Fibroblast of skin of right quadriceps (primary cell): ENCODE data around the gene GPR137B.

ENCODE experiments used
- DNase-seq: peaks from one replicate; pipeline ENCODE4 v3.0.0-alpha.2; 2013

GPR137B gene

GRCh38 chr1:236114076-236114747 is 28.1 kb upstream of the GPR137B start:
- no peak for DNase-seq

- no peak for DNase-seq
These were observed 24.6 kb upstream of the GPR137B start for GRCh38 chr1:236117710-236118109.

GRCh38 chr1:236119943-236120484 is 22.3 kb upstream of the GPR137B start:
- no peak for DNase-seq

DNA sequence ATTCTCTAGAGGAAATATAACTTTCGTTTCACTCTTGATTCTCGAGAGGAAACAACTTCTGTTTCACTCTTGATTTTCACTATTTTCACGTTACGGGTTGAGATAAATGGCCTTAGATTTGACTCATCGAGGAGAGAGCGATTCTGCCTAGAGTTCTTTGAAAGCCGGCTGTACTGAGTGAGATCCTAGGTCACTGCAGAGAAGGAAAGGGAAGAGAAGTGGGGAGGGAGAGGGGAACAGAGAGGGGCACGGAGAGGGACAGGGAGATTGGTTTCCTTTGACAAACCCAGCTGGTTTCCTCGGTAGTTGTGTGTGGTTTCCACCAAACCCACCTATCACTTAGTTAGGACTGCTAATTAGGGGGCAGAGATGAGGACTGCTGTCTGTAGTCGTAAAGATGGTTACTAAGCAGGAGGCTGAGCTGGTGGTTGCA is 21.6 kb upstream of the GPR137B start:
- no peak for DNase-seq

DNA sequence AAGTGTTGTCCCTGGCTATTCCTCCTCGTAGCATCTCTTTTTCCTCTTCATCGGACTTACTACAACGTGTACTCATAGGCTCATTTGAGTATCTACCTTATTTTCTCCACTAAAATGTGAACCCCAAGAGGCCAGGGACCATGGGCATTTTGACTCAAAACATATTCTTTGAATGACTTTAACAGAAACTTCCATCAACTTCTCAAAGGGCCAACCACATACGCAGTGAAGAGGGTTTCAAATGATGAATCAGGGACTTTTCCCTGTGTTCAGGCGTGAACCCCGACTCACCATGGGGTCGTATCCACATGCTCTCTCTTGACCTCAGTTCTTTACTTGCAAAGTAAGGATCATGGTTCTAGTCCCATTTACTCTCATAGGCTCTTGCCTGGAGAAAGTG is 20.2 kb upstream of the GPR137B start:
- no peak for DNase-seq

DNA sequence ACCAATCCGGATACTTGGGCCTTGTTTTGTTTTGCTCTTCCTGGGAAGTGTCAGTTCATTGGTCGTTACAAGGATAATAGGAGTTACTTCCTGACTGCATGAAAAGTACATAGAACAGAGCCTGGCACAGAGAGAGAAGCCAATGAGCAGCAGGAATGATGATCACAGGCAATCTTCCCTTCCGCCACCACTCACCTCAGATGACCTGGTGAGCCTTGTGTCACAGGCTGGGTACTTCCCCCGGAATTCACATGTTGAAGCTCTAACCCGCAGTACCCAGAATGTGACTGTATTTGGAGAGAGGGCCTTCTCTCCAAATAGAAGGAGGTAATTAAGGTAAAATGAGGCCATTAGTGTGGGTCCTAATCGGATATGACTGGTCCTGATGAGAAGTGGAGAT is 18.8 kb upstream of the GPR137B start:
- DNase-seq, result no peak

DNA sequence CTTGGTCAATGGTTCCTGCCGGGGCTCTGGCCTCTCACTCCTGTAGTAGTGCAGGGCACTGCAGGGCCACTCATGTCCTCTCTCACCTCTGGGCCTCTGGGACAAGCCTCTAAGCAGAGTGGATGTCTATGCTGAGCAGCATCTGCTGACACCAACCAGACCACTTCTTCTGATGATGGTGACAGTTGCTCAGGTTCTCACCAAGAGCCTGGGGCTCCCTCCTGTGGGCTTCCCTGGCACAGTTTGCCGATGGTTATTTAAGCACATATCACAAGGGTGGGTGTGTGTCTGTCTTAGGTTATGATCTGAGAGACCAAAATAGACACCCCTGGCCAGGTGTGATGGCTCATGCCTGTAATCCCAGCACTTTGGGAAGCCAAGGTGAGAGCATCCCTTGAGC is 17.4 kb upstream of the GPR137B start:
- no peak for DNase-seq

DNA sequence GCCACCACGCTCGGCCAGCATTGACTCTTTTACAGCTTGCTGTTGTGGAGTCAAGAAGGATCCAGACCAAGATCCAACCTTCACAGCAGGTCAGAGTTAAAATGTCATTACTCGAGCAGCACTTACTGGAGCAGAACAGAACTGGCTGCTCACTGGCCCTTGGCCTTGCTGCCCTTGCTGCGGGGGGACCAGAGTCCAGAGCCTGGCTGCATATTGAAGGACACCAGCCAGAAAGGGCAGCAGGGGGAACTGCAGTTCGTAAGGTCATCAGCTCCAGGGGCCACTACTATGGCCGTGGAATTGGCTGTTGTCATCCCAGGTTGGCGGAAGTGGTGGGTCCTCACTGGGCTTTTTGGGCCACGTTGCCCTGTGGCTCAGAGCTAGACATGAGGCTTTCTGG is 15.3 kb upstream of the GPR137B start:
- no peak for DNase-seq

GRCh38 chr1:236128646-236129178 is 13.6 kb upstream of the GPR137B start:
- no peak for DNase-seq

- no peak for DNase-seq
These were observed 13.0 kb upstream of the GPR137B start for GRCh38 chr1:236129306-236129705.

GRCh38 chr1:236130372-236130771 is 12.0 kb upstream of the GPR137B start:
- DNase-seq, result no peak

DNA sequence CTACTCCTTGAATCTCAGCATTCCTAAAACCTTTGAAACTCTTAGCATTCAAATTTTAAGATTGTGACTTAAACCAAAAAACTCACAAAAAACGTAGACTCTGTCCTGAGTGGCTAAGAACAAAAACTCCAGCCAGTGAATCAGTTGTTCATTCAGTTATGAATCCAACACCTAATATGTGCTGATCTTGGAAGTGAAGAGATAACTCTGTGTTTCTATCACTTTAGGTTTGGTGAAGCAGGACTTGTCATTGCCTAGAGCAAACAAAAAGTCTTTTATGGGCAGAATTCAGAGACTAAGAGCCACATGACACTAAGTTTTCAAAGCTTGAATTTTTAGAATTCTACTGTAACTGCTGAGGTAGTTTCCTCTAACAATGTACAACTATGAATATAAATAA is 10.4 kb upstream of the GPR137B start:
- DNase-seq, result no peak

- DNase-seq, result no peak
These were observed 9.8 kb upstream of the GPR137B start for GRCh38 chr1:236132420-236133046.

DNA sequence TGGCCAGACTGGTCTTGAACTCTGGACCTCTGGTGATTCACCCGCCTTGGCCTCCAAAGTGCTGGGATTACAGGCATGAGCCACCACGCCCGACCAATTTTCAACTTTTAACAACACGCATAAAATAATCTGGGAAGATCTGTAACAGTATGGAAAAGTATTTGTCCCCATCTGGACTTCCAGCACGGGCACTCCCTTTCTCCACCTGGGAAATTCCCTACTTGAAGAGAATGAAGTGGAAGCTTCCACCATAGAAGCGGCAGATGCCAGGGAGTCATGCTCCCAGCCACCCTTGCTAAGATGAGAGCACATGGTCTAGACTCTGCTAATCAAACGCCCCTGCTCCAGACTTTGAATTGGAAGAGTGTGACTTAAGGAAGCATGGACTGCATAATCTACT is 9.0 kb upstream of the GPR137B start:
- no peak for DNase-seq

GRCh38 chr1:236133802-236134201 is 8.5 kb upstream of the GPR137B start:
- DNase-seq, result no peak

DNA sequence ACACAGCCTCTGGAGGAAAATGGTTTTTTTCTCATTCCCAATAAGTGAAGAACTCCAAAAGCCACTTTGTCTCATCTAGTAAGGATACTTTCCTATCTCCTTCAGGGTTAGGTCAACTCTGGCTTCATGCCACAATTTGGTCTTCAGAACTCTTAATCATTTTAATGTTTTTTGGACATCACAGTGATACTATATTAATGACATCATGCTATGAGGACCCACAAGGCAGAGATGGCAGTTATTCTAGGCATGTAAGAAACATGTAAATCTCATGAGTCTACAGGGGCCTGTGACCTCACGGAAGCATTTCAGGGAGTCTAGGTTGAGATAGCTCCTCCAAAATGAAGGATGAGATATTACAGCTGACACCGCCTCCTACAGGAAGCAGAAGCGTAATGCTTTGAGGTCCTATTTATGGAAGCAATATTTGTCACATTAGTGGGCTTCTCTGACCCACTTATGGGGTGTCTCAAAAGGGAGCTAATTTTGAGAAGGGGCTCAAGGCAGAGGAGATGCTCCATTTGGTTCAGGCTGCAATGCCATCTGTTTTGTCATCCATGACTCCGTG is 5.0 kb upstream of the GPR137B start:
- no peak for DNase-seq

- no peak for DNase-seq
These were observed 2.8 kb upstream of the GPR137B start for GRCh38 chr1:236139495-236139894.

DNA sequence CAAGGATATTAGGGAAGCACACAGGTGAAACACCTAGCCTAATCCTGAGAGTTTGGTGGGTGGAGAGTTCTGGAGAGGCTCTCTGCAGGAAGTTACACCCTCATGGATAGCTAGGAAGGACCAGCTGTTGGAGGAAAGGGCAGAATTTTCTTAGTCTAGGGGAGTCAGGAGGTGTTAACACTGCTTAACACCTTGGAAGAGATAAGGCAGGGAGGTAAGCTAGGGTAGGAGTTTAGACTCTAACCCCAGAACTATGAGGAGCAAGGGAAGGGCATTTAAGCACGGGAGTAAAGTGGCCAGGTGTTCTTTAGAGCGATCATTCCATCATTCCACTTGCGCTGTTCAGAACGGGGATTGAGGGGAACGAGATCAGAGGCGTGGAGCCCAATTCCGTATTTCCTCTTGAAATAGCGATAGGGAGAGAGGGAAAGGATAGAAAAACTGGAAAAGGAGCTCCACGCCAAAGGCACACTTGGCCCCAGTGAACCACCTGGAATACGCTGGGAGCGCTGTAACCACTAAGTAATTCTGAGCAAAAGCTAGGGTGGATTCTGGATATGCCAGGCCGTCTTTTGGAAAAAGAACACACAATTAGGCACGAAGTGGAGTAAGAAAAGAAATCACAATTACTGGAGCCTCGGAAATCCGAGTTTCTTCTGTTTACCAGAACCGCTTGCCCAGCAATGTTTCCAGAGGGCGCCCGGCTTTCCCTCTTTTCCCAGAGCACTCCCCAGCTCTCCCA is 1.5 kb upstream of the GPR137B start:
- DNase-seq, result no peak

GRCh38 chr1:236141447-236142252 is 689 bp upstream of the GPR137B start:
- peak; percentile 33 for DNase-seq

DNA sequence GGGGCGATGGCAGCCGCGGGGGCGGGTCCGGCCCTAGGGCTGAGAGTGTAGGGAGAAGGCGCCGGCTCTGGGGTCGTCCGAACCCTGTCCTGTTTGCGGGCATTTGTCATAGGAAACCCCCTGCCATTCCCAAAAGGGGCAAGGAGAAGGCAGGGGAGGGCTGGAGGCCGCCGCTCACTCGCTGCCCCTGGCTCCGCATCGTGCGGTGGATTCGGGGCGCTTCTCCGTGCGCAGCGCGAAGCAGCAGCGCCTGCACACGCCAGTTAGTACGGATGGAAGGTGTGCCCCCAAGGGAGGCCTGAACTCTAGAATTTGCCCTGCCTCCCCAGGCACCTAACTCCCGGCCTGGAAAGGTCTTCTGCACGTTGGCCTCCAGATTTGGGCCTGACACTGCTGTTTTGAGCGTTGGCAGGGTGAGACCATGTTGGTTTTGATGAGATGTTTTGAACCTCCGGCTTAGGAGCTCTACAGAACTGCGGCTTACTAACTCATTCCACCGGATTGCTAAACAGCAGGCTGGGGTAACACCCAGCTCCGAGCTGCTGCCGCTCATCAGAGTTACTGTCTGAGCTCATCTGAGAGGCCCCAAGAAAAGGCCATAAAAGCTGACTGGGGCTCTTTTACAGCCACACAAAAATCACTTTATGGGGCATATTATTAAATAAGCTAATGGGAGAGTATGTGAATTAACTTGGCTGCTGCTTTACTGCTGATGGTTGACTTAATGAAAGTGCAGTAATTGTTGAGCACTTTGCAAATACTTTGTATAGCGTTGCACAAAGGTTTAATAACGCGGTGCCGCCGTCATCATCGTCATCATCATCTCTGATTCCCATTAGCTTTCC is 987 bp downstream of the GPR137B start:
- peak; percentile 56 for DNase-seq

GRCh38 chr1:236144033-236144432 is 1.7 kb downstream of the GPR137B start:
- DNase-seq, result no peak
